ENCODE results near the gene CELF2.

Gene CELF2

DNA sequence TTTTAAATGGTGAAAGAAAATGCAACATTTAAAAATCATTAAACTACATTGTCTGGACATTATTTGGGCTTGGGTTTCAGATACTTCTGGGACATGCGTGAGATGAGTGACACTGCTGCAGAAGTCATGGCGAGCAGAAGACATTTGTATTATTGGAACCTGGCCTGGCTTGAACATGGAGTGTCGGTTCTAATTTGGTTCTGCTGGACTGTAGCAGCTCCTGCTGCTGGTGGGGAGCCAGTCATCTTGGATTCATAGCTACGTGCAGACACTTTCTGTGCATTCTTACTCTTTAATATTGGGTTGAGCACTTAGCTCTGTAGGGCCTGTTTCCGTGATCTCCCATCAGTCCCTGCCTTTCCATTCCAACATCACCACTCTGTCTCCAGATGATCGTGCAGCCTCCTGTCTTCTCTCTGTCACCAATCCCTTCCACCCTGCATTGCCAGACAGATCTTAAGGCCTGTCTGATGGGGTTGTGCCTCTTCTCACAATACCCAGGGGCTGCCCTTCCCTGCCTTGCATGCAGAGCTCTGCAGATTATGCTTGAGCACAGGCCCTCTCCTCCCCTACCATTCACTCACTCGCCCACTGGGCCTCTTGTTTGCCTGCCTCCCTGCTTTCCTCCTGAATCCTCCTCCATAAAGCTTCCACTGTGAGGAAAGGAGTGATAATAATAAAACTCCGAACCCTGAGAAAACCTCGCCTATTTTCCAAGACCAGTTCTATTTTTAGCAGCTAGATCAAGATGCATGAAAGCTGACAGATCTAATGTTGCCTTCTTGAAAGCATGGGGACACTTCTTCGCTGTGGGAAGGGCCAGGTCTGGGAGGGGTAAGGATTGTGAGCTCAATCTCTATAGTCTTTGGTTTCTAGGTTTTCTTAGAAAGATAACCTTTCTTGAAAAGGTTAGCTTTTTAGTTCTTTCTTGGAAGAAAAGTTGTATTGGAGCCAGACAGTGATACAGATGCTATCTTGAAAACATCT lies 32.9 kb downstream of the CELF2 start:
- TF ChIP-seq, protein P1, sequence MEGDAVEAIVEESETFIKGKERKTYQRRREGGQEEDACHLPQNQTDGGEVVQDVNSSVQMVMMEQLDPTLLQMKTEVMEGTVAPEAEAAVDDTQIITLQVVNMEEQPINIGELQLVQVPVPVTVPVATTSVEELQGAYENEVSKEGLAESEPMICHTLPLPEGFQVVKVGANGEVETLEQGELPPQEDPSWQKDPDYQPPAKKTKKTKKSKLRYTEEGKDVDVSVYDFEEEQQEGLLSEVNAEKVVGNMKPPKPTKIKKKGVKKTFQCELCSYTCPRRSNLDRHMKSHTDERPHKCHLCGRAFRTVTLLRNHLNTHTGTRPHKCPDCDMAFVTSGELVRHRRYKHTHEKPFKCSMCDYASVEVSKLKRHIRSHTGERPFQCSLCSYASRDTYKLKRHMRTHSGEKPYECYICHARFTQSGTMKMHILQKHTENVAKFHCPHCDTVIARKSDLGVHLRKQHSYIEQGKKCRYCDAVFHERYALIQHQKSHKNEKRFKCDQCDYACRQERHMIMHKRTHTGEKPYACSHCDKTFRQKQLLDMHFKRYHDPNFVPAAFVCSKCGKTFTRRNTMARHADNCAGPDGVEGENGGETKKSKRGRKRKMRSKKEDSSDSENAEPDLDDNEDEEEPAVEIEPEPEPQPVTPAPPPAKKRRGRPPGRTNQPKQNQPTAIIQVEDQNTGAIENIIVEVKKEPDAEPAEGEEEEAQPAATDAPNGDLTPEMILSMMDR (IDR thresholded peaks at IDR 0.05; ENCODE audit: low read depth, low read length), result no peak
- Histone ChIP-seq H3K4me3 (ENCODE audit: low read depth, low read length) (no peak overlapping the region), H3K36me3 (no peaks in the 10 kb centered on the region), H3K4me1 (no peaks in the 10 kb centered on the region), H3K27me3 (no peaks in the 10 kb centered on the region), H3K9me3 (no peaks in the 10 kb centered on the region)
- DNase-seq, result no peak

DNA sequence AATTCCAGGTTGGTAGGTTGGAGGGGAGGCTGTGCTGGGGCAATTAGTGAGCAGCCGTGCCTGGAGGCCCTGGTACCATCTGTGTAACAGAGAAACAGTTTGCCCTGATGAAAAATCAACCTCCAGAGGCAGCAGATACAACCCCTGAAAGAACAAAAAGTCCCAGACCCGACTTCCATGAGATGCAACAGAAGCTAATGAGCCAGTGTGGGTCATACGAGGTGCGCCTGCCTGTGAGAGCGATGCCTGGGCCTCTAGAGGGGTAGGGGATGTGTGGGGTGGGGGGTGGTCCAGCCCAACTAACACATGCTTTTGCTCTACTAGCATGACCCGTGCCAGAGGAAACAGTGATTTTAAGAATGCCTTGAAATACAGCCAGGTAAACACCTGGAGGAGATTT lies 39.3 kb downstream of the CELF2 start:
- DNase-seq, result no peak
- TF ChIP-seq, protein P1 (IDR thresholded peaks at IDR 0.05; ENCODE audit: low read depth, low read length), result no peak
- Histone ChIP-seq H3K36me3 (no peaks in the 10 kb centered on the region), H3K27me3 (no peaks in the 10 kb centered on the region), H3K4me1 (no peaks in the 10 kb centered on the region), H3K9me3 (no peaks in the 10 kb centered on the region), H3K4me3 (ENCODE audit: low read depth, low read length) (no peak overlapping the region)

DNA sequence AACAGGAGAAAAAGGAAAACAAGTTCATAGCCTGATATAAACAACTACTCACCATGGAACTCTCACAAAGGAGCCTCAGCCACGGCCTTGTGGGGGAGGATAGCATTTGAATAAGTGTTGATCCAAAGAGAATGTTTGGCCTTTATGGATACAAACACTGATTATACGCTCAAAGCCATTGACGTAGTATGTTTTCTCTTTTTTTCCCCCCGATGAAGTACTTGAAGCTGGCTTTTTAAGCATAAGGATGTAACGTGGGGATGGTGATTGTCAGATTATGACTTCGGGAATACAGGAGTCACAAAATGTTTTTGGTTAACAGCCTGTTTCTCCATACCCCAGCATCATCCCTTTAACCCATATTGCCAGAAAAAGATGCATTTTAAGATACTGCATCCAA lies 39.8 kb downstream of the CELF2 start:
- Histone ChIP-seq H3K9me3 (no peaks in the 10 kb centered on the region), H3K4me1 (no peaks in the 10 kb centered on the region), H3K27me3 (no peaks in the 10 kb centered on the region), H3K4me3 (ENCODE audit: low read depth, low read length) (no peak overlapping the region), H3K36me3 (no peaks in the 10 kb centered on the region)
- DNase-seq, result no peak
- TF ChIP-seq, protein P1 (IDR thresholded peaks at IDR 0.05; ENCODE audit: low read depth, low read length), result no peak

DNA sequence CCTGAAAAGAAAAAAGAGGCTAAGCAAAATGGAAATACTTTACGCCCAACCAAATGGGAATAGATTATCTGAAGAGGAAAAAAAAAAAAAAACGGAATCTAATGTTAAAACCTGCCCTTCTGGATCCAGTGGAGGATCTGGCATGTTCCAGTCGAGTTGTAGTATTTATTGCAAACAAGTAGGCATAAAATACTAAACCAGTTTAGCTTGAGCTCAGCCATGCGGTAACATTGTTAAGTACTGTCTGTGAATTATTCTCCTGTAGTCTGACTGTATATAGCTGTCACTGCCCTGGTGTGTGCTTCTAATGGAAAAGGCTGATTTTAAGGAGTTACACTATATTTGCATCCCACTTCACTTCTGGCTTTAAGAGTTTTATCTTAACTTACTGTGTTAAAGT lies 40.3 kb downstream of the CELF2 start:
- H3K9me3 ChIP-seq, result no peaks in the 10 kb centered on the region
- TF ChIP-seq, protein P1 (IDR thresholded peaks at IDR 0.05; ENCODE audit: low read depth, low read length), result no peak
- no peaks in the 10 kb centered on the region for H3K36me3 ChIP-seq
- DNase-seq, result no peak
- H3K4me3 ChIP-seq (ENCODE audit: low read depth, low read length), result no peak overlapping the region
- no peaks in the 10 kb centered on the region for H3K27me3 ChIP-seq
- H3K4me1 ChIP-seq, result no peaks in the 10 kb centered on the region

DNA sequence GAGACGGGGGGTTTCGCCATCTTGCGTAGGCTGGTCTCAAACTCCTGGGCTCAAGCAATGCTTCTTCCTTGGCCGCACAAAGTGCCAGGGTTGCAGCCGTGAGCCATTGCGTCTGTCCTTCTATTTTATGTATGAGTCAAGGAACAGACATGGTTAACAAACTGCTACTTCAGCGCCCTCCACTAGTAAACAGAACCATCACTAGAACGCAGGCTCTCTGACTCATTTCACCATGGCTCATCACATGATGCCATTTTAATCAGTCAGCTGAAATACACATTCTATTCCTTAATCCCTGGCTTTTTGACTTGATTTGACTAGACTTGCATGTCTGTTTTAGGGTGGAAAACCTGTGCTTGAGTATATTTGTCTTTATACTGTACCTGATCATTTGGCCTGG lies 41.3 kb downstream of the CELF2 start:
- H3K4me3 ChIP-seq (ENCODE audit: low read depth, low read length), result no peak overlapping the region
- TF ChIP-seq, protein P1 (IDR thresholded peaks at IDR 0.05; ENCODE audit: low read depth, low read length), result no peak
- DNase-seq, result no peak
- no peaks in the 10 kb centered on the region for H3K4me1 ChIP-seq
- no peaks in the 10 kb centered on the region for H3K27me3 ChIP-seq
- H3K36me3 ChIP-seq, result no peaks in the 10 kb centered on the region
- H3K9me3 ChIP-seq, result no peaks in the 10 kb centered on the region

DNA sequence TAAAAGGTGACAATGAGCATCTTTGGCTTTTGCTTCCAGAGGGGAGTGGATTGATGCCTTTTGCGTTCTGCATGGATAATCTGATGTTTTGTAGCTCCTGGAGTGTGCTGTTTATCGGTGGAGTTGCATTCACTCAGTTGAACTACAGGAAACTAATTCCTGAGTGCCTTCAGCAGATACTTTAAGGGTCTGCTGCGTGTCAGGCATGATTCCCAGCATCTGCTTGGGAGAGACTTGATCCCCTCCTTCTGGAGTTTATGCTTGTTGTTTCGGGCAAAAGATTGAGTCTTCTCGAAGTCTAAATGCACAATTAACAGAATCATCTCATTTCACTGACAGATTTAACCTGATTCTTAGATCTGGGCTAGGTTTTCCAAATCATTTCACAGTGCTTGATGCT lies 46.2 kb downstream of the CELF2 start:
- Histone ChIP-seq H3K4me3 (ENCODE audit: low read depth, low read length) (no peak overlapping the region), H3K27me3 (no peaks in the 10 kb centered on the region), H3K36me3 (no peaks in the 10 kb centered on the region), H3K9me3 (no peaks in the 10 kb centered on the region), H3K4me1 (no peaks in the 10 kb centered on the region)
- DNase-seq, result no peak
- TF ChIP-seq, protein P1 (IDR thresholded peaks at IDR 0.05; ENCODE audit: low read depth, low read length), result no peak

Data from BE2C (cell line).